ENCODE results near the gene SPG21.

DNA sequence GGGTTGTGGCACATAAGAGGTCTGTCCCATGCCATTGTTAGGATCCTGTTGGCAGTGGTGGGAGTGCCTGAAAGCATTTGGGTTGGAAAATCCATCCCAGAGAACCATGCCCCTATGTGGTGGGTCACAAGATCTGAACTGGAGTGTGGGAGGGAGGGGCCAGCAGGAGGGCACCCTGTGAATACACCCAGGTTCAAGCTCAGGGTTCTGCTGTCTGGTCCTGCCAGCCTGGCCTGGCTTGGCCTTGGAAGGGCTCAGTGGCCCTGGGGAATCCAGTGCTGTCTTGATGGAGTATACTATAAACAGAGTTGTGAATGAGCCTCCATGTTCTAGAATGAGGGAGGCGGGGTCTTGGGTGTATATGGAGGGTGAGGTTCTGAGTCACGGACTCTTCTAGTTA, 66.2 kb downstream of the SPG21 start:
- TF ChIP-seq, protein P1, sequence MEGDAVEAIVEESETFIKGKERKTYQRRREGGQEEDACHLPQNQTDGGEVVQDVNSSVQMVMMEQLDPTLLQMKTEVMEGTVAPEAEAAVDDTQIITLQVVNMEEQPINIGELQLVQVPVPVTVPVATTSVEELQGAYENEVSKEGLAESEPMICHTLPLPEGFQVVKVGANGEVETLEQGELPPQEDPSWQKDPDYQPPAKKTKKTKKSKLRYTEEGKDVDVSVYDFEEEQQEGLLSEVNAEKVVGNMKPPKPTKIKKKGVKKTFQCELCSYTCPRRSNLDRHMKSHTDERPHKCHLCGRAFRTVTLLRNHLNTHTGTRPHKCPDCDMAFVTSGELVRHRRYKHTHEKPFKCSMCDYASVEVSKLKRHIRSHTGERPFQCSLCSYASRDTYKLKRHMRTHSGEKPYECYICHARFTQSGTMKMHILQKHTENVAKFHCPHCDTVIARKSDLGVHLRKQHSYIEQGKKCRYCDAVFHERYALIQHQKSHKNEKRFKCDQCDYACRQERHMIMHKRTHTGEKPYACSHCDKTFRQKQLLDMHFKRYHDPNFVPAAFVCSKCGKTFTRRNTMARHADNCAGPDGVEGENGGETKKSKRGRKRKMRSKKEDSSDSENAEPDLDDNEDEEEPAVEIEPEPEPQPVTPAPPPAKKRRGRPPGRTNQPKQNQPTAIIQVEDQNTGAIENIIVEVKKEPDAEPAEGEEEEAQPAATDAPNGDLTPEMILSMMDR (conservative IDR thresholded peaks at IDR 0.05; ENCODE audit: low read depth, low read length) = no peak
- TF ChIP-seq SMC3 (IDR thresholded peaks at IDR 0.05; ENCODE audit: low read depth, low read length) = no peak
- TF ChIP-seq CEBPB (IDR thresholded peaks at IDR 0.05; ENCODE audit: low read depth, low read length) = no peak
- TF ChIP-seq, protein P2, sequence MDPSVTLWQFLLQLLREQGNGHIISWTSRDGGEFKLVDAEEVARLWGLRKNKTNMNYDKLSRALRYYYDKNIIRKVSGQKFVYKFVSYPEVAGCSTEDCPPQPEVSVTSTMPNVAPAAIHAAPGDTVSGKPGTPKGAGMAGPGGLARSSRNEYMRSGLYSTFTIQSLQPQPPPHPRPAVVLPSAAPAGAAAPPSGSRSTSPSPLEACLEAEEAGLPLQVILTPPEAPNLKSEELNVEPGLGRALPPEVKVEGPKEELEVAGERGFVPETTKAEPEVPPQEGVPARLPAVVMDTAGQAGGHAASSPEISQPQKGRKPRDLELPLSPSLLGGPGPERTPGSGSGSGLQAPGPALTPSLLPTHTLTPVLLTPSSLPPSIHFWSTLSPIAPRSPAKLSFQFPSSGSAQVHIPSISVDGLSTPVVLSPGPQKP (IDR thresholded peaks at IDR 0.05; ENCODE audit: borderline replicate concordance, low read depth, low read length) = no peak
- TF ChIP-seq POLR2A (IDR thresholded peaks at IDR 0.05; ENCODE audit: low read depth, low read length) = no peak
- TF ChIP-seq MAFK (IDR thresholded peaks at IDR 0.05; ENCODE audit: low read depth, low read length) = no peak
- no peak for TF ChIP-seq RCOR1 (IDR thresholded peaks at IDR 0.05; ENCODE audit: insufficient replicate concordance, low read length)
- no peak for TF ChIP-seq RAD21 (IDR thresholded peaks at IDR 0.05; ENCODE audit: low read length)
- TF ChIP-seq MAZ (IDR thresholded peaks at IDR 0.05; ENCODE audit: borderline replicate concordance, low read depth, low read length) = no peak
- TF ChIP-seq, protein P3, sequence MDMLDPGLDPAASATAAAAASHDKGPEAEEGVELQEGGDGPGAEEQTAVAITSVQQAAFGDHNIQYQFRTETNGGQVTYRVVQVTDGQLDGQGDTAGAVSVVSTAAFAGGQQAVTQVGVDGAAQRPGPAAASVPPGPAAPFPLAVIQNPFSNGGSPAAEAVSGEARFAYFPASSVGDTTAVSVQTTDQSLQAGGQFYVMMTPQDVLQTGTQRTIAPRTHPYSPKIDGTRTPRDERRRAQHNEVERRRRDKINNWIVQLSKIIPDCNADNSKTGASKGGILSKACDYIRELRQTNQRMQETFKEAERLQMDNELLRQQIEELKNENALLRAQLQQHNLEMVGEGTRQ (IDR thresholded peaks at IDR 0.05; ENCODE audit: low read depth, low read length) = no peak
- TF ChIP-seq CHD1 (IDR thresholded peaks at IDR 0.05; ENCODE audit: low read depth, low read length) = no peak
- TF ChIP-seq MXI1 (IDR thresholded peaks at IDR 0.05; ENCODE audit: borderline replicate concordance, low read depth, low read length) = no peak
- no peak for TF ChIP-seq FOS (IDR thresholded peaks at IDR 0.05; ENCODE audit: low read depth, low read length)
